ENCODE data around the gene NHLH1. TPM values are rescaled to one million over a fixed set of nuclear protein-coding genes. Genes with fewer than 3 reads are reported as not detected.

Gene NHLH1
- total RNA-seq, 1 experiment from 2014 or later, result 0.70 TPM

GRCh38 chr1:160342953-160343869 lies 23.7 kb upstream of the NHLH1 start, which contains the start of the genes COPA and NCSTN (continued):
- TF ChIP-seq ZBTB21 (CRISPR knock-in tag; IDR thresholded peaks at IDR 0.05; ENCODE audit: borderline replicate concordance), result 0 out of 2 replicates have a peak, but pooled peaks have one; percentile 73
- peak; percentile 88; the same call in 1 of the 2 replicates for TF ChIP-seq FOXP1 (CRISPR knock-in tag; IDR thresholded peaks at IDR 0.05; ENCODE audit: borderline replicate concordance)
- TF ChIP-seq FOXK1 (CRISPR knock-in tag; IDR thresholded peaks at IDR 0.05), result peak; percentile 88; the same call in 1 of the 2 replicates
- 0 out of 2 replicates have a peak, but pooled peaks have one; percentile 43 for TF ChIP-seq E2F5 (CRISPR knock-in tag; IDR thresholded peaks at IDR 0.05)
- no peak for TF ChIP-seq MLX (CRISPR knock-in tag; IDR thresholded peaks at IDR 0.05)

- POLR2A ChIA-PET, result no interaction called here
Observed at GRCh38 chr1:160344241-160344640, 22.6 kb upstream of the NHLH1 start.

More at GRCh38 chr1:160344241-160344640, 22.6 kb upstream of the NHLH1 start:
- CTCF ChIA-PET, result interaction anchor here (1.0 to 2.7 kb wide), 3 partner anchors 11 to 53 kb away, joined by 6 to 8 read pairs (median 8); no protein-coding TSS in a partner anchor
- H3K27me3 Mint-ChIP-seq (ENCODE audit: low read depth), result no peaks in the 10 kb centered on the region
- peaks cover 26% of the 10 kb centered on the region for H3K4me1 Mint-ChIP-seq
- H3K36me3 Mint-ChIP-seq, result peaks cover 28% of the 10 kb centered on the region
- ATAC-seq (no peak), DNase-seq (ENCODE audit: low spot score) (no peak)
- H3K4me3 Mint-ChIP-seq, result peak overlapping the region; percentile 100
- TF ChIP-seq ZNF425 (CRISPR knock-in tag; conservative IDR thresholded peaks at IDR 0.05), result no peak
- no peak for TF ChIP-seq NR1H2 (CRISPR knock-in tag; IDR thresholded peaks at IDR 0.05)
- TF ChIP-seq MXD4 (CRISPR knock-in tag; IDR thresholded peaks at IDR 0.05; ENCODE audit: borderline replicate concordance), result no peak
- no peak for TF ChIP-seq NFYB (CRISPR knock-in tag; conservative IDR thresholded peaks at IDR 0.05; ENCODE audit: low read depth)
- TF ChIP-seq ARID4B (CRISPR knock-in tag; IDR thresholded peaks at IDR 0.05; ENCODE audit: borderline replicate concordance), result no peak
- no peak for TF ChIP-seq ZNF532 (CRISPR knock-in tag; IDR thresholded peaks at IDR 0.05; ENCODE audit: borderline replicate concordance)
- no peak for TF ChIP-seq ATF6 (CRISPR knock-in tag; IDR thresholded peaks at IDR 0.05)
- TF ChIP-seq ZNF138 (CRISPR knock-in tag; conservative IDR thresholded peaks at IDR 0.05), result no peak
- H3K27ac Mint-ChIP-seq, result peak overlapping the region; percentile 100
- no peaks in the 10 kb centered on the region for H3K9me3 Mint-ChIP-seq

All from WTC11 (cell line).